ENCODE results near the gene CHFR.

The CHFR gene

GRCh38 chr12:132787877-132788276 is 99.5 kb downstream of the CHFR start:
- H3K4me3 ChIP-seq (ENCODE audit: control insufficient read depth in 1 of 7, extremely low read depth in 1 of 7, insufficient read depth in 4 of 7, low read depth in 2 of 7, low read length in 6 of 7) = no peak overlapping the region
- H3K36me3 ChIP-seq (ENCODE audit: control insufficient read depth in 4 of 4, insufficient read depth in 4 of 4, low read length in 3 of 4) = peaks cover 14 to 78% (median 58%) of the 10 kb centered on the region in 4 experiments
- CTCF ChIA-PET = no interaction called here
- H3K27me3 ChIP-seq (replicated peaks in 2 of 5; ENCODE audit: control insufficient read depth in 4 of 5, insufficient read depth in 5 of 5, low read length in 4 of 5) = no peaks in the 10 kb centered on the region
- no peak for DNase-seq
- WGBS (ENCODE audit: insufficient coverage) = 95% methylated on average over 15 of the region's 15 CpGs
- no peaks in the 10 kb centered on the region for H3K4me1 ChIP-seq (ENCODE audit: control extremely low read depth in 1 of 4, control insufficient read depth in 4 of 4, insufficient read depth in 4 of 4, low read length in 3 of 4)
- POLR2A ChIA-PET = no interaction called here
- peaks cover 0 to 8% (median 2%) of the 10 kb centered on the region in 5 experiments for H3K9me3 ChIP-seq (ENCODE audit: control extremely low read depth in 1 of 5, control insufficient read depth in 4 of 5, insufficient read depth in 2 of 5, low read depth in 1 of 5, low read length in 4 of 5)
- H3K27ac ChIP-seq (ENCODE audit: insufficient read depth in 1 of 2, low read depth in 1 of 2, low read length in 2 of 2, poor library complexity in 1 of 2, severe bottlenecking in 2 of 2) = no peak overlapping the region

GRCh38 chr12:132786192-132786591 is 101.2 kb downstream of the CHFR start:
- no peak for DNase-seq
- CTCF ChIA-PET = interaction anchor here (1.1 to 1.2 kb wide), 2 partner anchors 16 to 20 kb away, joined by 3 read pairs; no protein-coding TSS in a partner anchor
- H3K27ac ChIP-seq (ENCODE audit: insufficient read depth in 1 of 2, low read depth in 1 of 2, low read length in 2 of 2, poor library complexity in 1 of 2, severe bottlenecking in 2 of 2) = no peak overlapping the region
- H3K4me3 ChIP-seq (ENCODE audit: control insufficient read depth in 1 of 7, extremely low read depth in 1 of 7, insufficient read depth in 4 of 7, low read depth in 2 of 7, low read length in 6 of 7) = no peak overlapping the region
- POLR2A ChIA-PET = no interaction called here
- no peaks in the 10 kb centered on the region for H3K9me3 ChIP-seq (ENCODE audit: control extremely low read depth in 1 of 5, control insufficient read depth in 4 of 5, insufficient read depth in 2 of 5, low read depth in 1 of 5, low read length in 4 of 5)
- no peaks in the 10 kb centered on the region for H3K27me3 ChIP-seq (replicated peaks in 2 of 5; ENCODE audit: control insufficient read depth in 4 of 5, insufficient read depth in 5 of 5, low read length in 4 of 5)
- H3K36me3 ChIP-seq (ENCODE audit: control insufficient read depth in 4 of 4, insufficient read depth in 4 of 4, low read length in 3 of 4) = peaks cover 17 to 81% (median 54%) of the 10 kb centered on the region in 4 experiments
- 98% methylated on average over 21 of the region's 21 CpGs for WGBS (ENCODE audit: insufficient coverage)
- H3K4me1 ChIP-seq (ENCODE audit: control extremely low read depth in 1 of 4, control insufficient read depth in 4 of 4, insufficient read depth in 4 of 4, low read length in 3 of 4) = no peaks in the 10 kb centered on the region

- 87% methylated on average over 8 of the region's 9 CpGs for WGBS (ENCODE audit: insufficient coverage)
- Histone ChIP-seq H3K27me3 (replicated peaks in 2 of 5; ENCODE audit: control insufficient read depth in 4 of 5, insufficient read depth in 5 of 5, low read length in 4 of 5) (no peaks in the 10 kb centered on the region), H3K4me1 (ENCODE audit: control extremely low read depth in 1 of 4, control insufficient read depth in 4 of 4, insufficient read depth in 4 of 4, low read length in 3 of 4) (no peaks in the 10 kb centered on the region), H3K9me3 (ENCODE audit: control extremely low read depth in 1 of 5, control insufficient read depth in 4 of 5, insufficient read depth in 2 of 5, low read depth in 1 of 5, low read length in 4 of 5) (no peaks in the 10 kb centered on the region), H3K27ac (ENCODE audit: insufficient read depth in 1 of 2, low read depth in 1 of 2, low read length in 2 of 2, poor library complexity in 1 of 2, severe bottlenecking in 2 of 2) (no peak overlapping the region), H3K36me3 (ENCODE audit: control insufficient read depth in 4 of 4, insufficient read depth in 4 of 4, low read length in 3 of 4) (peaks cover 22 to 85% (median 61%) of the 10 kb centered on the region in 4 experiments), H3K4me3 (ENCODE audit: control insufficient read depth in 1 of 7, extremely low read depth in 1 of 7, insufficient read depth in 4 of 7, low read depth in 2 of 7, low read length in 6 of 7) (no peak overlapping the region)
- no peak for DNase-seq
- CTCF ChIA-PET = no interaction called here
- POLR2A ChIA-PET = no interaction called here
Measured at GRCh38 chr12:132784580-132784979, 102.8 kb downstream of the CHFR start.

GRCh38 chr12:132783917-132784531 is 103.4 kb downstream of the CHFR start:
- Histone ChIP-seq H3K27me3 (replicated peaks in 2 of 5; ENCODE audit: control insufficient read depth in 4 of 5, insufficient read depth in 5 of 5, low read length in 4 of 5) (no peaks in the 10 kb centered on the region), H3K9me3 (ENCODE audit: control extremely low read depth in 1 of 5, control insufficient read depth in 4 of 5, insufficient read depth in 2 of 5, low read depth in 1 of 5, low read length in 4 of 5) (no peaks in the 10 kb centered on the region), H3K4me1 (ENCODE audit: control extremely low read depth in 1 of 4, control insufficient read depth in 4 of 4, insufficient read depth in 4 of 4, low read length in 3 of 4) (no peaks in the 10 kb centered on the region), H3K4me3 (ENCODE audit: control insufficient read depth in 1 of 7, extremely low read depth in 1 of 7, insufficient read depth in 4 of 7, low read depth in 2 of 7, low read length in 6 of 7) (no peak overlapping the region), H3K27ac (ENCODE audit: insufficient read depth in 1 of 2, low read depth in 1 of 2, low read length in 2 of 2, poor library complexity in 1 of 2, severe bottlenecking in 2 of 2) (no peak overlapping the region), H3K36me3 (ENCODE audit: control insufficient read depth in 4 of 4, insufficient read depth in 4 of 4, low read length in 3 of 4) (peaks cover 20 to 83% (median 60%) of the 10 kb centered on the region in 4 experiments)
- WGBS (ENCODE audit: insufficient coverage) = 86% methylated on average over 22 of the region's 22 CpGs
- ChIA-PET CTCF (no interaction called here), POLR2A (no interaction called here)
- no peak for DNase-seq

All from common myeloid progenitor, CD34-positive (primary cell).